HPDE6-E6E7 (cell line): ENCODE results near the gene STX8.
A peak's percentile ranks its signal among the peaks of the same experiment; 100 is the strongest.
"Not testable (repeated sequence)": the region's sequence is repeated elsewhere in the genome, so short reads cannot be mapped to it uniquely, and the experiment has no call there.

Experiments used
- DNase-seq: peaks from one replicate; pipeline ENCODE4 v3.0.0; 2011; ENCODE audit warnings: missing footprints; ENCODE audit errors: extremely low spot score

STX8 gene

DNA sequence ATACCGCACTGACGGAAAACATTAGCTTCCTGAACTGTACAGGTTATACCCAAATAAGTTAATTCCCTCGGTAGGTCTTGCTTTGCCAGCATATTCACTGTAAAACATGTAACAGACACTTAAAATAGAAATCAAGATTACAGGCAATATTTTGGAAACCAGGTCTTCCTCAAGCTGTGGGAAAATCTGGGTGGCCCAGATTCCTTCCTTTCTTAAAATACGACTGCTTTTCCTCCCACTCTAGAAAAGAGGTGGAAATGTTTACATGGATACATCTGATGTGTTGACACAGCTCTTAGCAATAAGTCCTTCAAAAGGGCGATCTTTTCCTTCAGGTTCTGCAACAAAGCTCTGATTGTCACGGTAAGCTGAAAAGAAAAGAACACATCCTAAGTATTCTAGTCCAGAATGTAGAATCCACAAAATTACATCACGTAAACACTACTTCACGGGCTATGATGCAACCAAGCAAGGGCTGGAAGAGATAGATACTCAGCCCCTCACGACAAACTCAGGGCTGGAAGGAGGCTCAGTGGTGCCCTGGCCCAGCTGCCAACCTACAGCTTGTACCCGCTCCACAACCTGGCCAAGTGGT, 18.4 kb downstream of the STX8 start:
- no peak for DNase-seq

DNA sequence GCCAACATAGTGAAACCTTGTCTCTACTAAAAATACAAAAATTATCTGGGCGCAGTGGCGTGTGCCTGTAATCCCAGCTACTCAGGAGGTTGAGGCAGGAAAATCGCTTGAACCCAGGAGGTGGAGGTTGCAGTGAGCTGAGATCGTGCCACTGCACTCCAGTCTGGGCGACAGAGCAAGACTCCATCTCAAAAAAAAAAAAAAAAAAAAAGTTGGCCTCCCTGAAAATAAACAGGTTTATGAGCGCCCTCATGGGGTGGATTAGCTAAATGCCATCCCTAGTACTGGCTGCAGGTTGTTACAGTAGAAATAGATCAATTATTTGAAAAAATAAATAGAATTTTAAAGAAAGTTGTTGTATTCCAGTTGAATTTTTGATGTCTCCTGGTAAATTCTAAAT, 20.9 kb downstream of the STX8 start:
- not testable (repeated sequence) for DNase-seq

DNA sequence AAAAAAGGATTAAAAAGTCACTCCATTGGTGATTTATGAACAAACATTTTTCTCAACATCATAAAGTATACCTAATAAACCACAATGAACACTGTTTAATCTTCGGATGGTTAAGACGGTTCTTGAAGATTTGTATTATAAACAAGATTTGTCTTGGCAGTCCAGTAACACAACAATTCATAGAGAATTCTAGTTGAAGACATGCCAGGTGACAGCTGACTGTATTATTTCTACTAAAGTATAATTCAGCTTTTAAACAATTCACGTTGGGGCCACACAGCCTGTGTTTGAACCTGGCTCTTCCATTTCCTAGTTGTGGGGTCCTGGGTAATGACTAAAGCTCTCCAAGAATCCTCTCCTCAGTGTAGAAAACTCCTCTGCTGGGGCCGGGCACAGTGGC, 22.0 kb downstream of the STX8 start:
- DNase-seq, result no peak

DNA sequence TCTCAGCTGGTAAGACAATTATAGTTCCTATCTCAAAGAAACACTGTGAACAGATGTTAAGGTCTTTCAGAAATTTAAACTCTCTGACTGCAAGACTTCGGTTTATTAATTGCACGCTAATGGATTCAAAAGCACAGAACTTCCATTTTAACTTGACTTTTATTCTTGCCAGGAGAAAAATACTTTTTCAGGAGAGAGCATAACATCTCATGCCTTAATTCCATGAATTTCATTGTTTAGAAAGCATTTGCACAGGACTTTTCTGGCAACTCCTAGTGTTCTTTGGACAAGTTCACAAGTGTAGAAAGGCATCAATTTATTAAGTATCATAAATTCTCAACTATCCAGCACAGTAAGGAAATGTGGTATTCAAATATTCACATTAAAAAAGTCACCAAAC, 22.4 kb downstream of the STX8 start:
- no peak for DNase-seq

DNA sequence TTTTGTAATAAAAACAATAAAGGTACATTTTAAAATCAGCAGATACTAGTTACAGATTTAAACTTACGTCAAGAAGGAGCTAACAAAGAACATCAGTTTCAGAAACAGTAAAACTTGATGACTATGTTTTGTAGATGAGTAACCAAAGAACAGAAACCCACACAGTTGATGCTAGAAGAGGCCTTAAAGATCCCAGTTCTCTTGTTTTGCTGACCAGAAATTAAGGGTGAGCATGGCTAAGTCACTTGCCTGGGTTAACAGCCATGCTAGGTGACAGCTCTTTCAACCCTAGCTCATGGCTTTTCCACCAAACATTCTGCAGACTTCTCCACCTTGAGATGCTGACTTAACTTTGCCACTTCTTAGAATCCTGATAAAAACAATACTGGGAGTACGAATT, 26.4 kb downstream of the STX8 start:
- no peak for DNase-seq

DNA sequence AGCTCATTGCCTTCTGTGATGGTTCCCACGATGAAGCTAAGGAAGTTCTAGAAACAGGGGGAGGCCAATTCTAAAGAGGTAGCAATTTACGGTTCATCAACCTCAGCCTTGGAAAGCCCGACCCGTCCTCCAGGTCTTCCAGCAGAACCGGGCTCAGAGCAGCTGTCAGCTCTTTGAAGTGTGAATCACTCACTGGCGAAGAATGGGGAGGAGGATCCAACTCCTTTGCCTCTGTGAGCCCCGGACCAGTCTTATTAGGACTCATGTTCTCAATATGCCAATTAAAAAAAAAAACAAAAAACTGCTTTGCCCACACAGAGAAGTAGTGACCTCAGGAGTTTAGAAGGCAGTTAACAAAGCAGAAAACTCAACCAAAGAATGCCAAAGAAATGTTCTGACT, 31.4 kb downstream of the STX8 start:
- no peak for DNase-seq

DNA sequence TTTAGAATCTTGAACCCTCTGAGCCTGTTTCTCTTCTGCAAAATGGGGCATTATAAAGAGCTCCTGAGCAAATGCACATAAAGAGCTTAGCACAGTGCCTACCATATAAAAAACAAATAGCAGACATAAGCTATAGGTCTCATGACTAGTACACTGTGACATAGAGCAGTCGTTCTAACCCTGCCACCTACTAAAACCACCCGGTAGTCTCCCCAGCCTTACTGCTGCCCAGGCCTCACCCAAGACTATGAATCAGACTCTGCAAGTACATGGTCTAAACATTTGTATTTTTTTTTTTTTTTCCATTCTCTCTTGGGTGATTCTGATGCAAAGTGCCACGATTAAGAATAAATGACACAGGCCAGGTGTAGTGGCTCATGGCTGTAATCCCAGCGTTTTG, 33.9 kb downstream of the STX8 start:
- no peak for DNase-seq

DNA sequence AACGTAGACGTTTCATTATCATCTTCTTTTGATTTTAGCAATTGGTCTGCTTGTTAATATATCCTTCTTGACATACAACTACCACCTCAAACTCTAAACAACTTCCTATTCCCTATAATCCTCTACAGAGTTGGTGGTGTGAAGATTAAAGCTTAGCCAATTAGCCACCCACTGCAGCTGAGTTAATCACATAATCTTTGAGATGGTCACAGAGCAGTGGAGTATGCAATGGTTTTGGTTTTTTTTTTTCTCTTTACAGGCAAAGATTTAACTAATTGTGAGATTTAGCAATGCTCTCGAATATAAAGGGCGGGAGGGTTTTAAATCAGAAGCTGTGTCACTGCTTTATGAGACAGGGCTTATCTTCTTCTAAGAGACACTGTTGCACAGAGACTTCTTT, 37.0 kb downstream of the STX8 start:
- no peak for DNase-seq

DNA sequence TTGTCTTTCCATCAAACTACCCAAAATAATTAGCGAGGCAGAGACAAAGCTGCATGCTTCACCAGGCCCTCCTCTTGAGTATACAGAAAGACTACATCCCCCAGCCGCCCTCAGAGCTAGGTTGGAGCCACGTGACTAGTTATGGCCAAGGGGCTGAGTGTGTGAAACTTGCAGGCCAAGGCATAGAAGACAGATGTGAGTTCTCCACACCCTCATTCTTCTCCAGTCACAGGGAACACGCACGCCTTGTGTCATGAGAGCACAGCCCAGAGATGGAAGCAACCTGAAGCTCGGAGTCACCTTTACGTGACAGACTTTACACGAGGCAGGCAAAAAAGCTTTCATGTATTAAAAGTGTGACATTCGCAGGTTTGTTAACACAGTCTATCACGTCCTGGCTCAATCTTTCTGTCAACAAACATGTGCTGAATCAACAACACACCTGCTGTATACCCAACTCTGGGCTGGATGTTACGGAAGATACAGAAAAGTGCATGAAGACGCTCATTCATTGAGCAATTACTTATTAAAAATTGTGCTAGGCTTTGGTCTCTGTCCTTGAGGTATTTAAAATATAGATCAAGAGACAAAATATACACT, 38.3 kb downstream of the STX8 start:
- DNase-seq, result no peak

DNA sequence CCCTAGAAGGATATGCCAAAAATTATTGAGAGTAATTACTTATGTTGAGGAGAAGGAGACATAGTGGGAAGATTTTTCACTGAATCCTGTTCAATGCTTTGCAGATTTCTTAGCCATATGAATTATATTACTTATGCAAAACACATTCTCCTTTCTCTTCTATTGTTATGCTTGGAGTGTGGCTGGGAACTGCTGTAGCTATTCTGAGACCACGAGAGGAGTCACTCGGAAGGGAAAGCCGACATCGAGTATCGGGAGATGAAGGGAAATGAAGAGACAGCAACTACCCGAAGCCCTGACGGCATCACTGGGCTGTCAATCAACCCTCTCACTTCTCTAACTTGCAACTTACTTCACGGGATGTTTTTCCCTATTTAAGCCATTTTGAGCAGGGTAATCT, 39.6 kb downstream of the STX8 start:
- DNase-seq, result no peak

DNA sequence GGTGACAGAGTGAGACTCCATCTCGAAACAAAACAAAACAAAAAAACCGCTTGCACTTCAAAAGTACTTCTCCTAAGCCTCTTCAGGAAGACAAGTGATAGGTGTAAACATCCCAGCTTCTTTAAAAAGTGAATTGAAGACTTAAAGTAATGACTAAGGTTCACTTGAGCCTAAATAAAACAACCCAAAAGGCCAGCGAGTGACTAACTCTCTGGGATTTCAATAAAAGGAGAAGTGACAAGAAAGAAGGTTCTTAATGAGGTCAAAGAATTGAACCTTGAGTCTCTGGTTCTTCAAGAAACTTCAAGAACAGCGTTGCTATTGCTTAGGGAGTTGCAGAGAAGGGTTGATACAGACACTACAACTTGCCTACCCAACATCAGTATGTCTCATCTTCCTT, 42.2 kb downstream of the STX8 start:
- no peak for DNase-seq

DNA sequence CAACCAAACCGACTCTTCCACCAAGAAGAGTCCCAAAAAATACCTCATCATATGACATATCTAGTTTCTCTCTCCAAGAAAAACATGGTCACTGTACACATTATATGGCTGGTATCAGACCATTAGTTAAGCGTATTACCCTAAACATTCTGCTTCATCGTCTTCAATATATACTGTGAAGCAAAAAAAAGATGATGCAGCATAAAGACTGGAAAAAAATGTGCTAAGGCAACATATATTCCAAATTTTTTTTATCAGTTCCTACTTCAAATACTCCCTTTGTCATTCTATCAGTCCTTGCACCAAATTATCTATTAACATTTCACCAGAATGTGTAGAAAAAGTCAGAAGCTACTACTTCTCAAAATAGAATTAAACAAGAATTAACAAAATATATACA, 42.9 kb downstream of the STX8 start:
- DNase-seq, result no peak

DNA sequence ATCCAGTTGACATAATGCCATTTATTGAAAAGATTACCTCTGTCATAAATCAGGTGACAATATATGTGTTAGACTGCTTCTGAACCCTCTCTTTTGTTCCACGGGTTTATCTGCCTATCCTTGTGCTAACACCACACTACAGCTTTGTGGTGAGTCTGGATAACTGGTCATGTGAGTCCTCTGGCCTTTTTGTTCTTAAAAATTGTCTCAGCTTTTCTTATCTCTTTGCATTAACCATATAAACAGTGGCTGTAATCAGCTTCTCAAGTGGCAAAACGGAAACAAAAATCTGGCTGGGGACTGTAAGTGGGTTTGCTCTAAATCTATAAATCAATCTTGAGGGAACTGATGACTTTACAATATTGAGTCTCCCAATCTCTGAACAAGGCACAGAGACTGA, 44.6 kb downstream of the STX8 start:
- DNase-seq, result no peak

DNA sequence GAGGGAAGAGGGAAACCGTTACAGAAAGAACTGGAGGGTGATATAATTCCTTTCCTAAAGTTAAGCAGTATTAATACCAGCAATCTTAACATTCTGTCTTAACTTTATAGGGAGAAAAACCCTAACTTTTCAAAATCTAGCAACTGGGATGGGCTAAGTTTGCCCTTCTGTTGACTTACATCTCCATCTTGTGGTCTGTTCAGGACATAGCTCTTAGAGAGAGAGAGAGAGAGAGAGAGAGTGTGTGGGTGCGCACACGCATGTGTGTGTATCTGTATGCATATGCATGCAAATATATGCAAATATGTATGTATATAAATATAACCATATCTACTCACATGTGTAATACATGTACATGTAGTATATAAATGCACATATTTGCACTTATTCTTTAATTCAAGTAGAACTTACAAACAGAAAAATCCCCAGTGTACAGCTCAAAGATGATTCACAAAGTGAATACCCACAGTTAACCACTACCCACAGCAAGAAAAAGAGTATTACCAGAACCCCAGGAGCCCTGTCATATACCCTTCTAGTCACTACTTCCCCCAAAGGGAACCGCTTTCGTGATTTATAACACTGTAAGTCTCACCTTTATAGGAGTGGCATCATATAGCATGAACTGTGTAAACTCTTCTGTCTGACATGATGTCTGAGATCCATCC, 46.5 kb downstream of the STX8 start:
- DNase-seq, result peak; percentile 11

DNA sequence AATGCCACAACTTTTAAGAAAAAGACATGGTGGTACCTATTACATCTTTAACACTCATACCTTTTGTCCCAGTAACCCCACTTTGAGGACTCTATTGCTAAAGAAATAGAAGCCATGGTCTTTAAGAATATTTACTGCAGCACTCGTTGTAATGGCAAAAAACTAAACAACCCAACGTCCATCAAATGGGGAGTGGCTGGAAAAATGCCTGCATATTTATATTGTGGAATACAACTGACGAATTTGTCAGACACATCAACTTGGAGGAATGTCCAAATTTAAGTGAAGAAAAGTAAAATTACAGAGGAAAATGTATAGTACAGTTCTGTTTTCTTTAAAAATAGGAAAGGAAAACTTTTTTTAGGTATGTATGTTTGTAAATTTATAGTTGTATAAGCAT, 47.8 kb downstream of the STX8 start:
- no peak for DNase-seq

DNA sequence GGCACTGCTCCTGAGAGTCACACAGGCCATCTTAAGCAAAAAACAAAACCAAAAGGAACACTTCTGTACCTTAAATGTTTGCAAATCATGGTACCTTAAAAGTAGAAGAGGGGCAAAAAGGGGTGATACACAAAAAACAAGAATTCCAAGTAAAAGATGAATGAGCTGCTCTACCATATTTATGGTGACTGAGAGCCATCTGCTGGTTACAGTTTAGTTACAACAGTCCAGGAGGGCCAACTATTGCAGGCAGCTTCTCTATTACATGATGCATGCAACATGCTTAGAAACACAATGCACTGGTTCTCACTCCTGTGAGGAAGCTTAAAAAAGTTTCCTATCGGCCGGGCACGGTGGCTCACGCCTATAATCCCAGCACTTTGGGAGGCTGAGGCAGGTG, 53.5 kb downstream of the STX8 start:
- peak; percentile 14 for DNase-seq

DNA sequence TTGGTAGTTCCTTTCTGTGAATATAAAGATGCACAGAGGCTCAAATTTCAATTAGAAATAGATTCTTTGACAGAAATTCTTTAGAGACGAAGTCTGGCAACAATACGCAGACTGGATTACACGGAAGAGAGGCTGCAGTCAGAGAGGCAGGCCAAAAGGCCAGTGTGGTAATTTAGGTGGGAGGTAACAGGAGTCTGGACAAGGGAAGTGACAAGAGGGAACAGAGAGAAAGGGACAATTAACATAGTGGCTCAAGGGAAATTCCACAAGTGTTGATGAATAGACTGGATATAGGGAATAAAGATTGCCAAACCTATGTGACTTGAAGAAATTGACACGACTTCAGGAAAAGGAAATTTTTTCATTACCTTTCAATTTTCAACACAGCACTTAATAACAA, 54.6 kb downstream of the STX8 start:
- DNase-seq, result no peak

DNA sequence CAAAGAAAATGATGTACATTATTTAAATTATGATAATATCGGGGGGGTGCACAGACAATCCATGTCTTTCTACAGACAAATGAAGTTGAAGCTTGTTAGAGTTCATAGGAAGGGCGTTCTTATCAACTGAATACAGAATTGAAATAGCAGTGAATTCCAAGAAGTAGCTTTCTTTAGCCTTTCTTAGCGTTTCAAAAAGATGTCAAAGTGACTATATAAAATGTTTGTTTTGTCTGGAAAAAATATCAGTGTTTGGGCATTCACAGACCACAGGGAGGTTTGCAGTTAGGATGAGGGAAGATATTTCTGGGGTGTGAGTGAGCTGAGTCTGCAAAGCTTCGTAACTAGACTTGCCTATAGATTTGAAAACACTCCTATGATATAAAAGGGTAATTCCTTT, 55.0 kb downstream of the STX8 start:
- no peak for DNase-seq

DNA sequence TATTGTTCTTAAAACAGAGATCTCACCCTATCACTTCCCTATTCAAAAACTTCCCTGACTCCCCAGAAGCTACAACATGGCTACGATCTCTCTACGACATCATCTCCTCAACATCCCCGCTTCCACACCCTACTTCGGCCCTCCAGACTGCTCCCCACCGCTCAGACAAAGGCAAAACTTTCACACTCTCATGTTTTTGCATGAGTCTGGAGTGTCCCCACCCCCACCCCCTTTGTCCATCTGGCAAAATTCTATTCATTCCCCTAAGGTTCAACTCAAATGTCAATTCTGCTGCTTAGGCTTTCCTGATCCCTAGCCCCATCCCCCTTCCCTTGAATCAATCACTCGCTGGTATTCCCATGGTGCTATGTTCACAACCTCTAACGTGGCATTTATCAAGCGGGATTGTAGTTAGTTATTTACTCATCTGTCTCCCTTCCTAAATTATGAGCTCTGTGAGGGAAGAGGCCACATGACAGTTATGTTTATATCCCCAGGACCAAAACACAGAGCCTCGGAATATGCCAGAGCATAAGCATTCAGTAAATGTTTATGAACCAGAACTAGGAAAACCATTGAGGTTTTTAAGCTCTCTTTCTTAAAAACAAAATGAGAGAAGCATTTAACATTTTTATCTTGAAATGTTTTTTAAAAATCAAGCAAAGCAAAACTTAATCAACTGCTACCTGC, 55.9 kb downstream of the STX8 start:
- DNase-seq, result no peak

DNA sequence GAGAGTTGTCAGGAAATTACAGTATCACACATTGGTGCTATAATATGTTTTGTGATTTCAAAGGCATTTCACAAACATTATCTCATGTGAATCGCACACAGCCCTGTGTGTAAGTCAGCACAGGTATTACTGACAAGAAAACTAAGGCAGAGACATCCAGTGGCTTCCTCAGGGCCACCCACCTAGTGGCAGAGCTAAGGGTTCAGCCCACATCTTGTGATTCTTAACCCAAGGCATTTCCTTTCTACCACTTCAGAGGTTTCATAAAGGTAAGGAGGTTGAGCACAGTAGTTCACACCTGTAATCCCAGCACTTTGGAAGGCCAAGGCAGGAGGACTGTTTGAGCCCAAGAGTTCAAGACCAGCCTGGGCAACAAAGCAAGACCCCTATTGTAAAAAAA, 58.2 kb downstream of the STX8 start:
- no peak for DNase-seq

DNA sequence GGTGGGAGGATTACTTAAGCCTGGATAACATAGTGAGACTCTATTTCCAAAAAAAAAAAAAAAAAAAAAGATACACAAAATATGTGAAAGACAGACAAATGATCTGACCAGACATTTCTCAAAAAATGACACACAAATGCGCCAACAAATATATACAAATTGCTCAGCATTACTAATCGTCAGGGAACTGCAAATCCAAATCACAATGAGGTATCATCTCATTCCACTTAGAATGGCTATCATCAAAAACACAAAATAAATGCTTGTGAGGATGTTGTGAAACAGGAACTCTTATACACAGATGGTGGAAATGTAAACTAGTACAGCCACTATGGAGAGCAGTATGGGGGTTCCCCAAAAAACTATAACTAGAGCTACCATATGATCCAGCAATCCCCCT, 62.4 kb downstream of the STX8 start:
- DNase-seq, result no peak

DNA sequence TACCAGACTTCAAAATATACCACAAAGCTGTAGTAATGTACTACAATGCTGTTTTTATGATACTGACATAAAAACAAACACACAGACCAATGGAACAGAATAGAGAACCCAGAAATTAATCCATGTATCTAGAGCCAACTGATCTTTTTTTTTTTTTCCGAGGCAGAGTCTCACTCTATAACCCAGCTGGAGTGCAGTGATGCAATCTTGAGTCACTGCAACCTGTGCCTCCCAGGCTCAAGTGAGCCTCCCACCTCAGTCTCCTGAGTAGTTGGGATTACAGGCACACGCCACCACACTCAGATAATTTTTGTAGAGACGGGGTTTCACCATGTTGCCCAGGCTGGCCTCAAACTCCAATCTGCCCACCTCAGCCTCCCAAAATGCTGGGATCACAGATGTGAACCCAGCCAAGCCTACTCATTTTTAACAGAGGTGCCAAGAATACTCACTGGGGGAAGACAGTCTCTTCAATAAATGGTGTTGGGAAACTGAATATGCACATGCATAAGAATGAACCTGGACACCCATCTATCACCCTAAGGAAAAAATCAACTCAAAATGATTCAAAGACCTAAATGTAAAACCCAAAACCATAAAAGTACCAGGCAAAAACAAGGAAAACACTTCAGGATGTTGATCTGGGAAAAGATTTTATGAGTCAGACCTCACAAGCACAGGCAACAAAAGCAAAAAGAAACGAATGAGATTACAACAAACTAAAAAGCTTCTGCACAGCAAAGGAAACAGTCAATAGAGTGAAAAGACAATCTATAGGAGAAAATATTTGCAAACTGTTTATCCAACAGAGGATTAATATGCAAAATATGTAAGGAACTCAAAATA, 63.1 kb downstream of the STX8 start:
- DNase-seq, result no peak
